ENCODE data around the gene RAP2B. TPM values are rescaled to one million over a fixed set of nuclear protein-coding genes. Genes with fewer than 3 reads are reported as not detected.

RAP2B gene
- total and polyA plus RNA-seq, 2 of the 13 experiments (the other 11 are each of a cell fraction or from before 2014, with no cell fraction given), result 6.4 to 7.1 TPM

DNA sequence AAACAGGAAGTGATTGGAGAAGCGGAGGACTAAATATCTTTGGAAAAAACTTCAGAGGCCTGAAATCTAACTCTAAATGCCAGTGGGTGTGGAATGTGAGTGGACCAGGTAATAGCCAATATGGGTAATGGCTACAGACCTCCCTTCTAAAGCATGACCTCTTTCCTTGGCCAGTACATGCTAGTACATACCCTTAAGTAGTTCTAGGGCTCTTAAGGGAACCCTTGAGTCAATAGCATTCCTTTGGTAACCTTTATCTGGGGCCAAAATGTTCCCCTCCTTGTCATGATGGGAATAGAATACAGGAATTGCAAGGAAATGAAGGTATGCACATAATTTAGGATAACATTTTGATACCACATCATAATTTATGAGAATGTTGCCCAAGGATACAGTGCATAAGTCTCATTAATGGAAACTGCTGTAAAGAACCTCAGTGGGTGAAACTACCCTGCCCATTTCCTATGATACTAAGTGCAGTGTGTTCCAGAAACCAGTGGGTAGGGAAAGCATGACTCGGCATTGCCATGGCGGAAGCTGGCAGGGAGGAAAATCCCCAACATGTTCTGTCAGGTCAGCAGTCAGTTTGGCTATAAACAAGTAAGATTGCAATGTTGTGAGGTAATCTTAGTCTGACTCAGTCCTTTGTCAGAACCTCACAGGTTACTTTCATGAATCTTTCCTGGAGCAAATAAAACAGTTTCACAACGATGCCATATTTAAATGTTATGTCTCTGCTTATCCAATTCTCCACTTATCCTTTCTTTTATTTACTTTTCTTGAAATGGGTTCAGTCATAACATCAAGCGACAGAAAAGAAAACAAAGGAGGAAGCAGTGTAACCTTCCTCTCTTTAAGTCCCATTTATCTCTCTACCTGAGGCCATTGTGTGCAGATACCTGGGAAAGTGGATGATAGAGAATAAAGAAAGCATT, 23.5 kb upstream of the RAP2B start (continued):
- TF ChIP-seq, protein P1, sequence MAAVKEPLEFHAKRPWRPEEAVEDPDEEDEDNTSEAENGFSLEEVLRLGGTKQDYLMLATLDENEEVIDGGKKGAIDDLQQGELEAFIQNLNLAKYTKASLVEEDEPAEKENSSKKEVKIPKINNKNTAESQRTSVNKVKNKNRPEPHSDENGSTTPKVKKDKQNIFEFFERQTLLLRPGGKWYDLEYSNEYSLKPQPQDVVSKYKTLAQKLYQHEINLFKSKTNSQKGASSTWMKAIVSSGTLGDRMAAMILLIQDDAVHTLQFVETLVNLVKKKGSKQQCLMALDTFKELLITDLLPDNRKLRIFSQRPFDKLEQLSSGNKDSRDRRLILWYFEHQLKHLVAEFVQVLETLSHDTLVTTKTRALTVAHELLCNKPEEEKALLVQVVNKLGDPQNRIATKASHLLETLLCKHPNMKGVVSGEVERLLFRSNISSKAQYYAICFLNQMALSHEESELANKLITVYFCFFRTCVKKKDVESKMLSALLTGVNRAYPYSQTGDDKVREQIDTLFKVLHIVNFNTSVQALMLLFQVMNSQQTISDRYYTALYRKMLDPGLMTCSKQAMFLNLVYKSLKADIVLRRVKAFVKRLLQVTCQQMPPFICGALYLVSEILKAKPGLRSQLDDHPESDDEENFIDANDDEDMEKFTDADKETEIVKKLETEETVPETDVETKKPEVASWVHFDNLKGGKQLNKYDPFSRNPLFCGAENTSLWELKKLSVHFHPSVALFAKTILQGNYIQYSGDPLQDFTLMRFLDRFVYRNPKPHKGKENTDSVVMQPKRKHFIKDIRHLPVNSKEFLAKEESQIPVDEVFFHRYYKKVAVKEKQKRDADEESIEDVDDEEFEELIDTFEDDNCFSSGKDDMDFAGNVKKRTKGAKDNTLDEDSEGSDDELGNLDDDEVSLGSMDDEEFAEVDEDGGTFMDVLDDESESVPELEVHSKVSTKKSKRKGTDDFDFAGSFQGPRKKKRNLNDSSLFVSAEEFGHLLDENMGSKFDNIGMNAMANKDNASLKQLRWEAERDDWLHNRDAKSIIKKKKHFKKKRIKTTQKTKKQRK (IDR thresholded peaks at IDR 0.05; ENCODE audit: low read length), result no peak
- TF ChIP-seq NFRKB (IDR thresholded peaks at IDR 0.05) (no peak), TCF12 (IDR thresholded peaks at IDR 0.05) (no peak), TCF12 (CRISPR knock-in tag; IDR thresholded peaks at IDR 0.05) (no peak), ZMYM2 (CRISPR knock-in tag; IDR thresholded peaks at IDR 0.05) (peak; percentile 55; the same call in 1 of the 2 replicates), GLI4 (CRISPR knock-in tag; IDR thresholded peaks at IDR 0.05; ENCODE audit: borderline replicate concordance) (no peak), ZNF333 (CRISPR knock-in tag; IDR thresholded peaks at IDR 0.05; ENCODE audit: borderline replicate concordance) (no peak), ZNF720 (CRISPR knock-in tag; IDR thresholded peaks at IDR 0.05) (no peak), SRSF9 (IDR thresholded peaks at IDR 0.05; ENCODE audit: borderline replicate concordance, insufficient read depth, low read depth, low read length, poor library complexity, severe bottlenecking) (no peak), KAT8 (CRISPR knock-in tag; IDR thresholded peaks at IDR 0.05) (peak; percentile 59), ZNF510 (CRISPR knock-in tag; IDR thresholded peaks at IDR 0.05; ENCODE audit: low read depth) (0 out of 2 replicates have a peak, but pooled peaks have one; percentile 59), FOXP1 (IDR thresholded peaks at IDR 0.05) (0 out of 2 replicates have a peak, but pooled peaks have one; percentile 30), FOXP1 (CRISPR knock-in tag; IDR thresholded peaks at IDR 0.05) (peak; percentile 77), TBP (CRISPR knock-in tag; IDR thresholded peaks at IDR 0.05) (no peak), ZNF766 (CRISPR knock-in tag; IDR thresholded peaks at IDR 0.05; ENCODE audit: borderline replicate concordance) (no peak), KLF12 (CRISPR knock-in tag; IDR thresholded peaks at IDR 0.05; ENCODE audit: borderline replicate concordance) (no peak), HIVEP1 (CRISPR knock-in tag; IDR thresholded peaks at IDR 0.05) (no peak), ZNF780A (CRISPR knock-in tag; IDR thresholded peaks at IDR 0.05) (no peak)
- TF ChIP-seq, protein P2, sequence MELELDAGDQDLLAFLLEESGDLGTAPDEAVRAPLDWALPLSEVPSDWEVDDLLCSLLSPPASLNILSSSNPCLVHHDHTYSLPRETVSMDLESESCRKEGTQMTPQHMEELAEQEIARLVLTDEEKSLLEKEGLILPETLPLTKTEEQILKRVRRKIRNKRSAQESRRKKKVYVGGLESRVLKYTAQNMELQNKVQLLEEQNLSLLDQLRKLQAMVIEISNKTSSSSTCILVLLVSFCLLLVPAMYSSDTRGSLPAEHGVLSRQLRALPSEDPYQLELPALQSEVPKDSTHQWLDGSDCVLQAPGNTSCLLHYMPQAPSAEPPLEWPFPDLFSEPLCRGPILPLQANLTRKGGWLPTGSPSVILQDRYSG (CRISPR knock-in tag; IDR thresholded peaks at IDR 0.05), result no peak
- TF ChIP-seq, protein P3, sequence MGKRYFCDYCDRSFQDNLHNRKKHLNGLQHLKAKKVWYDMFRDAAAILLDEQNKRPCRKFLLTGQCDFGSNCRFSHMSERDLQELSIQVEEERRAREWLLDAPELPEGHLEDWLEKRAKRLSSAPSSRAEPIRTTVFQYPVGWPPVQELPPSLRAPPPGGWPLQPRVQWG (CRISPR knock-in tag; IDR thresholded peaks at IDR 0.05; ENCODE audit: borderline replicate concordance, low read depth), result no peak
- TF ChIP-seq, protein P4, sequence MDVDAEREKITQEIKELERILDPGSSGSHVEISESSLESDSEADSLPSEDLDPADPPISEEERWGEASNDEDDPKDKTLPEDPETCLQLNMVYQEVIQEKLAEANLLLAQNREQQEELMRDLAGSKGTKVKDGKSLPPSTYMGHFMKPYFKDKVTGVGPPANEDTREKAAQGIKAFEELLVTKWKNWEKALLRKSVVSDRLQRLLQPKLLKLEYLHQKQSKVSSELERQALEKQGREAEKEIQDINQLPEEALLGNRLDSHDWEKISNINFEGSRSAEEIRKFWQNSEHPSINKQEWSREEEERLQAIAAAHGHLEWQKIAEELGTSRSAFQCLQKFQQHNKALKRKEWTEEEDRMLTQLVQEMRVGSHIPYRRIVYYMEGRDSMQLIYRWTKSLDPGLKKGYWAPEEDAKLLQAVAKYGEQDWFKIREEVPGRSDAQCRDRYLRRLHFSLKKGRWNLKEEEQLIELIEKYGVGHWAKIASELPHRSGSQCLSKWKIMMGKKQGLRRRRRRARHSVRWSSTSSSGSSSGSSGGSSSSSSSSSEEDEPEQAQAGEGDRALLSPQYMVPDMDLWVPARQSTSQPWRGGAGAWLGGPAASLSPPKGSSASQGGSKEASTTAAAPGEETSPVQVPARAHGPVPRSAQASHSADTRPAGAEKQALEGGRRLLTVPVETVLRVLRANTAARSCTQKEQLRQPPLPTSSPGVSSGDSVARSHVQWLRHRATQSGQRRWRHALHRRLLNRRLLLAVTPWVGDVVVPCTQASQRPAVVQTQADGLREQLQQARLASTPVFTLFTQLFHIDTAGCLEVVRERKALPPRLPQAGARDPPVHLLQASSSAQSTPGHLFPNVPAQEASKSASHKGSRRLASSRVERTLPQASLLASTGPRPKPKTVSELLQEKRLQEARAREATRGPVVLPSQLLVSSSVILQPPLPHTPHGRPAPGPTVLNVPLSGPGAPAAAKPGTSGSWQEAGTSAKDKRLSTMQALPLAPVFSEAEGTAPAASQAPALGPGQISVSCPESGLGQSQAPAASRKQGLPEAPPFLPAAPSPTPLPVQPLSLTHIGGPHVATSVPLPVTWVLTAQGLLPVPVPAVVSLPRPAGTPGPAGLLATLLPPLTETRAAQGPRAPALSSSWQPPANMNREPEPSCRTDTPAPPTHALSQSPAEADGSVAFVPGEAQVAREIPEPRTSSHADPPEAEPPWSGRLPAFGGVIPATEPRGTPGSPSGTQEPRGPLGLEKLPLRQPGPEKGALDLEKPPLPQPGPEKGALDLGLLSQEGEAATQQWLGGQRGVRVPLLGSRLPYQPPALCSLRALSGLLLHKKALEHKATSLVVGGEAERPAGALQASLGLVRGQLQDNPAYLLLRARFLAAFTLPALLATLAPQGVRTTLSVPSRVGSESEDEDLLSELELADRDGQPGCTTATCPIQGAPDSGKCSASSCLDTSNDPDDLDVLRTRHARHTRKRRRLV (CRISPR knock-in tag; IDR thresholded peaks at IDR 0.05), result no peak
